Measurements from ENCODE around the gene DERL3. TPM values are rescaled to one million over a fixed set of nuclear protein-coding genes. Genes with fewer than 3 reads are reported as not detected.
"Not testable (repeated sequence)": the region's sequence is repeated elsewhere in the genome, so short reads cannot be mapped to it uniquely, and the experiment has no call there.

Gene DERL3
- total RNA-seq: 1 to 10 TPM; 4.0 to 5.9 TPM

DNA sequence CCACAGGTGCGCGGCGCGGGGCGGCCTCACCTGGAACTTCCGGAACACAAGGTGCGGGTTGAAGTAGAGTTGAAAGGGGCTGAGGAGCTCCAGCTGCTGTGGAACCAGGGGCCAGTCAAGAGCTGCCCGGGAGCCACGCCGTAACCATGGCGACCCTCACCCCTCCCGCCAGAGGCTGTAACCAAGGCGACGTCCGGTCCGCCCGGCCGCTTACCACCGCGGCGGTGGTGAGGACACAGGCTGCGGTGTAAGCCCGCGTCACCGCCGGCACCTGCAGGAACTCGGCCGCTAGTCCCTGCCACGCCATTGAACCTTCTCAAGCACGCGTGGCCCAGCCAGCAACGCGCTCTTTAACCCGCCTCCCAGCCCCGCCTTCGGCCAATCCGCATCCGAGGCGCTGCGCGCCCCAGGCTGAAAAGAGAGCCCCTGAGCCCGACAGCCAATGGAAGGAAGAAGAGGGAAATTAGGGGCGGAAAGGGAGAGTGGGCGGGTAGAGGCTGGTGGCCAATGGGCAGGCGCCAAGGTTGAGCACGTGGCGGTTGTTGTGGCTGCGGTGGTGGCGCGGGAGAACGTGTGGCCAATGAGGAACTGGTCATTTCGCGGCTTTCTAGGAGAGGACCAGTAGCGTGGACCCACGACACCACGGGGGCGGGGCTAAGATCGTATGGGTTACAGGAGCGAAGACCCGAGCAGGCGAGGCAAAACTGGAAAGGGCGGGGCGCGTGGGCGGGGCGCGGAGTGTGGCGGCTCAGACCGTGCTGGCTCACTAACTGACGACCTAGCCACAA lies at the start of gene DERL3:
DERL3 (minus strand) TSS at position 326 of the 788 bp plus-strand sequence; CDS start at position 307, 19 bp downstream.
- H3K27ac Mint-ChIP-seq: peak within 1 kb of the TSS; percentile 87
- H3K4me1 Mint-ChIP-seq: peaks cover 17% of the 10 kb centered on the region
- no peaks in the 10 kb centered on the region for H3K9me3 Mint-ChIP-seq
- peaks cover 11% of the 10 kb centered on the region for H3K27me3 Mint-ChIP-seq
- DNase-seq: peak; percentile 95
- peaks cover 2% of the 10 kb centered on the region for H3K36me3 Mint-ChIP-seq
- H3K4me3 Mint-ChIP-seq: peak within 1 kb of the TSS; percentile 90

DNA sequence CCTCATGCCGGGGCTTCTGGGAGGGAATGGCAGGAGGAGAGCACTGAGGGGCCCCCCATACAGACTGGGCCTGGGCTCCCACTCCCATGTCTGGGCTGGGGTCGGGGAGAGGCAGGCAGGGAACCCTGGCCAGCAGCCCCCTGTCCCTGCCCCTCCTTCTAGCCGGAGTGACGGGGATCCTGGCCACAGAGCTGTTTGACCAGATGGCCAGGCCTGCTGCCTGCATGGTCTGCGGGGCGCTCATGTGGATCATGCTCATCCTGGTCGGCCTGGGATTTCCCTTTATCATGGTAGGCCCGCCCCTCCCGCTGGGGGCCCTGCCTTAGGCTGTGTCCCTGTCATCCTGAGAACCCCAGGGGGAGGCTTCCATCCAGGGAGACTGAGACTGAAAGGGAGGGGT lies 45.3 kb upstream of the DERL3 start:
- H3K36me3 Mint-ChIP-seq: no peaks in the 10 kb centered on the region

DNA sequence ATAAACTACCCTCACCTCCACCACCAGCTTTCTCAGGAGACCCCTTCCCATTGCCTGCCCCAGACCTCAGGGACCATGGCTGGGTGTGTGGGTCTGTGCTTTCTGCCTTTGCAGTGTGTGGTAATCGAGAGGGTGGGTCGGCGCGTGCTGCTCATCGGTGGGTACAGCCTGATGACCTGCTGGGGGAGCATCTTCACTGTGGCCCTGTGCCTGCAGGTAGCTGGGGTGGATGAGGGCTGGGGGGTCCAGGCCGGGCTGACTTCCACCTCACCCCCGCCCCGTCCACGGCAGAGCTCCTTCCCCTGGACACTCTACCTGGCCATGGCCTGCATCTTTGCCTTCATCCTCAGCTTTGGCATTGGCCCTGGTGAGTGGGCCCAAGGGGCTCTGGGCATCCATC lies 44.9 kb upstream of the DERL3 start:
- H3K27me3 Mint-ChIP-seq: no peaks in the 10 kb centered on the region
- no peak overlapping the region for H3K27ac Mint-ChIP-seq
- no peak overlapping the region for H3K4me3 Mint-ChIP-seq
- no peak for DNase-seq
- H3K9me3 Mint-ChIP-seq: no peaks in the 10 kb centered on the region
- no peaks in the 10 kb centered on the region for H3K4me1 Mint-ChIP-seq
- H3K36me3 Mint-ChIP-seq: no peaks in the 10 kb centered on the region

More for the DNA sequence above, 45.3 kb upstream of the DERL3 start:
- Mint-ChIP-seq H3K27me3 (no peaks in the 10 kb centered on the region), H3K9me3 (no peaks in the 10 kb centered on the region), H3K4me3 (no peak overlapping the region), H3K4me1 (no peaks in the 10 kb centered on the region), H3K27ac (no peak overlapping the region)
- DNase-seq: no peak

DNA sequence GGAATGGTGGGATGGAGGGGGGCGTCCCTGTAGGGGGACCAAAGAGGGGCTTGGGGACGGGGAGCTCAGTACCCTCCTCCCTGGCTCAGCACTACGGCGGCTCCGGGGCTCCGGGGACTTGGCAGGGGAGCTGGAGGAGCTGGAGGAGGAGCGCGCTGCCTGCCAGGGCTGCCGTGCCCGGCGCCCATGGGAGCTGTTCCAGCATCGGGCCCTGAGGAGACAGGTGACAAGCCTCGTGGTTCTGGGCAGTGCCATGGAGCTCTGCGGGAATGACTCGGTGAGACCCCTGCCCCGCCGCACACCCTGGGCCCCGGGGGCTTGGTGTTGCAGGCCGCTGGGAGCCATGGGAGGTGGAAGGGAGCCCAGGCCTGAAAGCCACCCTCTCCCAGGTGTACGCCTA lies 43.6 kb upstream of the DERL3 start:
- no peak for DNase-seq
- Mint-ChIP-seq H3K9me3 (no peaks in the 10 kb centered on the region), H3K36me3 (no peaks in the 10 kb centered on the region), H3K27me3 (no peaks in the 10 kb centered on the region), H3K4me1 (no peaks in the 10 kb centered on the region), H3K4me3 (no peak overlapping the region), H3K27ac (no peak overlapping the region)

DNA sequence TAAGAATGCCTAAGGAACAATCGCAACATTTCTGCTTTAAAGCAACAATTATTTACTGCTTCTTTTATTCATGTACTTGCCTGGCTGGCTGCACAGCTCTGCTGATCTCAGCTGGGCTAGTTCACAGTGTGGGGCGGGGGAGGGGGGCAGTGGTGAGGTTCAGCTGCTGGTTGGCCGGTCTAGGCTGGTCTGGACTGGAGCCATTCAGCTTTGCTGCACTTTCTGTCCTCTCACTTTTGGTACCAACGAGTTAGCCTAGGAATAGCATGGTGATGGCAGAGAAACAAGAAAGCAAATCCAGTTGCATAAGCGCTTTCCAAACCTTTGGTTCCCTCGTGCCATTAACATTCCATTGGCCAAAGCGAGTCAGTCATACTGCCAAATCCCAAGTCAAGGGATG lies 39.4 kb upstream of the DERL3 start:
- no peak for DNase-seq
- H3K4me1 Mint-ChIP-seq: no peaks in the 10 kb centered on the region
- H3K9me3 Mint-ChIP-seq: no peaks in the 10 kb centered on the region
- H3K4me3 Mint-ChIP-seq: no peak overlapping the region
- H3K27ac Mint-ChIP-seq: no peak overlapping the region
- no peaks in the 10 kb centered on the region for H3K27me3 Mint-ChIP-seq
- no peaks in the 10 kb centered on the region for H3K36me3 Mint-ChIP-seq

DNA sequence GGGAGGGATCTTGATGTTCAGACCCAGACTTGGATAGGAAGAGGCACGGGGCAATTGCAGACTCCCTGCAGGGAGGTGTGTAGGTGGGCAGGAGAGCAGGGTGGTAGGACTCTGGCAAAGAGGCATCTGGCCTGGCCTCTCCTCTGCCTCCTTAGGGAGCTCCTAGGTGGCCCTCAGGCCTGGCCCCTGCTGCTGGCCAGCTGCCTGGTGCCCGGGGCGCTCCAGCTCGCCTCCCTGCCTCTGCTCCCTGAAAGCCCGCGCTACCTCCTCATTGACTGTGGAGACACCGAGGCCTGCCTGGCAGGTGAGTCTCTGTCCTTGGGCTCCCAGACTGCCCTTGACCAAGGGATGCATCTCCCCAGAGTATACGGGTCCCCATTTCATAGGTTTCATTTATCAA lies 38.8 kb upstream of the DERL3 start:
- Mint-ChIP-seq H3K27ac (no peak overlapping the region), H3K9me3 (no peaks in the 10 kb centered on the region), H3K27me3 (no peaks in the 10 kb centered on the region), H3K4me3 (no peak overlapping the region), H3K36me3 (no peaks in the 10 kb centered on the region), H3K4me1 (no peaks in the 10 kb centered on the region)
- no peak for DNase-seq

DNA sequence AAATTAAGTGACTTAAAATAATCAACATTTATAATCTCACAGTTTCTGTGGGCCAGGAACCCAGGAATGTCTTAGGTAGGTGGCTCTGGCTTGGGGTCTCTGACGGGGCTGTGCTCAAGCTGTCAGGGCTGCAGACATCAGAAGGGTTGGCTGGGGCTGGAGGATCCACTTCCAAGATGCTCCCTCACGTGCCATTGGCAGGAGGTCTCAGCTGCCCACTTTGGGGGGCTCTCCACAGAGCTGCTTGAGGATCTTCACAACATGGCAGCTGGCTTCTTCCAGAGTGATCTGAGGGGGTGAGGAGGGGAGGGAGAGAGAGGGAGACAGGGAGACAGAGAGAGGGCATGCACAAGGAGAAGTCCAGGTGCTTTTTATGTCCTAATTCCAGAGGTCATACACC lies 37.0 kb upstream of the DERL3 start:
- no peak for DNase-seq
- no peak overlapping the region for H3K27ac Mint-ChIP-seq

DNA sequence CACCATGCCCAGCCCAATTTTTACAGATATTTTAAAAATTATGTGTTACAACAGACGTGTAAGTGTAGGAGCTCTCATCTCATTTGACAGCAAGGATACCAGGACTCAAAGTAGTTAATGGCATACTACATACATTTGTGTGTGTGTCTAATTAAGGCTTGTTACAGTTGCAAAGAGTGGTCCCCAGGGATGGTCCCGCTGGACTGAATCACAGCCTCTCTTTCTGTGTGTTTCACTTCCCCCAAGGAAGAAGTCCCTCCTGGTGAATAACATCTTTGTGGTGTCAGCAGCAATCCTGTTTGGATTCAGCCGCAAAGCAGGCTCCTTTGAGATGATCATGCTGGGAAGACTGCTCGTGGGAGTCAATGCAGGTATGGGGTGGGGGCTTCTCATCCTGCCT lies 36.1 kb upstream of the DERL3 start:
- H3K36me3 Mint-ChIP-seq: peaks cover 1% of the 10 kb centered on the region
- DNase-seq: no peak
- no peaks in the 10 kb centered on the region for H3K27me3 Mint-ChIP-seq
- no peak overlapping the region for H3K4me3 Mint-ChIP-seq
- no peaks in the 10 kb centered on the region for H3K9me3 Mint-ChIP-seq
- H3K4me1 Mint-ChIP-seq: no peaks in the 10 kb centered on the region
- H3K27ac Mint-ChIP-seq: no peak overlapping the region

More for the DNA sequence above, 37.0 kb upstream of the DERL3 start:
- H3K27me3 Mint-ChIP-seq: no peaks in the 10 kb centered on the region
- no peak overlapping the region for H3K4me3 Mint-ChIP-seq
- H3K36me3 Mint-ChIP-seq: no peaks in the 10 kb centered on the region
- no peaks in the 10 kb centered on the region for H3K4me1 Mint-ChIP-seq
- H3K9me3 Mint-ChIP-seq: no peaks in the 10 kb centered on the region

DNA sequence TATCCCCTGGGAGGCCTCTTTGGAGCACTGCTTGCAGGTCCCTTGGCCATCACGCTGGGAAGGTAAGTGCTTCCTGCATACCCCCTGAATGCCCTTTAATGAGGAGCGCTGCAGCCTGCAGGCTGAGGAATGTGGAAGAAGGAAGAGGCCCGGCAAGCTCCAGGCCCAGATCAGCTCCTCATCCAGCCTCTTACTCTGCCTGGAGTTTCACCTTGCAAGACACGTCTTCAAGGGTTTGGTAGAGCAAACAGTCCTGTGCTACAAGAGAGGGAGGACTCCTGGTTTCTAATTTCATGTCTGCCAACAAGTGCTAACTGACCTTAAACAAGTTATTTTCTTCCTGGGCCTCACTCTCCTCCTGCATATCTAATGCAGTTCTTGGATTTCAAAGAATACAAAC lies 29.8 kb upstream of the DERL3 start:
- Mint-ChIP-seq H3K27ac (no peak overlapping the region), H3K27me3 (no peaks in the 10 kb centered on the region), H3K4me1 (no peaks in the 10 kb centered on the region), H3K9me3 (no peaks in the 10 kb centered on the region), H3K4me3 (no peak overlapping the region), H3K36me3 (peaks cover 3% of the 10 kb centered on the region)
- no peak for DNase-seq

DNA sequence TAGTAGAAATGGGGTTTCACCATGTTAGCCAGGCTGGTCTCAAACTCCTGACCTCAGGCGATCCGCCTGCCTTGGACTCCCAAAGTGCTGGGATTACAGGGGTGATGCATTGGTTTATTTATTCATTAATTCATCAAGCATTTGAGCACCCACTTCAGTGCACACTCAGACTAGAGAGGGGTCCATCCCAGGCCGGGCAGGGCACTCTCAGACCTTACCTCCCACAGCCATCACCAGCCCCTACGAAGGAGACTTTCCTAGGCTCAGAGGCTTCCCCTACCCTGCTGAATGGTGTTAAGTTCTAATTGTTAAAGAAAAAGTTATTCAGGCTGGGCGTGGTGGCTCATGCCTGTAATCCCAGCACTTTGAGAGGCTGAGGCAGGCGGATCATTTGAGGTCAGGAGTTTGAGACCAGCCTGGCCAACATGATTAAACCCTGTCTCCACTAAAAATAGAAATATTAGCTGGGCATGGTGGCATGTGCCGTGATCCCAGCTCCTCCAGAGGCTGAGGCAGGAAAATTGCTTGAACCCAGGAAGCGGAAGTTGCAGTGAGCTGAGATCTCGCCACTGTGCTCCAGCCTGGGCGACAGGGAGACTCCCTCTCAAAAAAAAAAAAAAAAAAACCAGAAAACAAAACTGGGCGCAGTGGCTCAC lies 25.8 kb upstream of the DERL3 start:
- not testable (repeated sequence) for H3K4me3 Mint-ChIP-seq, H3K4me1 Mint-ChIP-seq, DNase-seq, H3K36me3 Mint-ChIP-seq, H3K9me3 Mint-ChIP-seq, H3K27ac Mint-ChIP-seq, H3K27me3 Mint-ChIP-seq

DNA sequence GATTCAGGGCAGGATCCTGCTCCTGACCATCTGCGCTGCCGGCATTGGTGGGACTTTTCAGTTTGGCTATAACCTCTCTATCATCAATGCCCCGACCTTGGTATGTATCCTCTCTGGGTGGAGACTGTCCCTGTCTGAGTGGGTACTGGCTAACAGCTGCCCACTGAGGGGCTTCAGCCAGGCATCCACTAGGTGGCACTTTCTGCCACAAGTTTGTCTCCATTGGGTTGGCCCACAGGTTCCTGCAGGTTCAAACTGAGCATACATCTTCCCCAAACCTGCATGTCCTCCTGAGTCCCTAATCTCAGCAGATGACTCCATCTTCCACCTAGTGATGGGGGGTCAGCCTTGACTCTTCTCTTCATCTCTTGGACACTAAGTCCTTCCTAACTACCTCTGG lies 23.3 kb upstream of the DERL3 start:
- Mint-ChIP-seq H3K27me3 (no peaks in the 10 kb centered on the region), H3K4me1 (peaks cover 7% of the 10 kb centered on the region), H3K36me3 (no peaks in the 10 kb centered on the region), H3K9me3 (no peaks in the 10 kb centered on the region), H3K27ac (no peak overlapping the region), H3K4me3 (no peak overlapping the region)
- peak; percentile 27 for DNase-seq

DNA sequence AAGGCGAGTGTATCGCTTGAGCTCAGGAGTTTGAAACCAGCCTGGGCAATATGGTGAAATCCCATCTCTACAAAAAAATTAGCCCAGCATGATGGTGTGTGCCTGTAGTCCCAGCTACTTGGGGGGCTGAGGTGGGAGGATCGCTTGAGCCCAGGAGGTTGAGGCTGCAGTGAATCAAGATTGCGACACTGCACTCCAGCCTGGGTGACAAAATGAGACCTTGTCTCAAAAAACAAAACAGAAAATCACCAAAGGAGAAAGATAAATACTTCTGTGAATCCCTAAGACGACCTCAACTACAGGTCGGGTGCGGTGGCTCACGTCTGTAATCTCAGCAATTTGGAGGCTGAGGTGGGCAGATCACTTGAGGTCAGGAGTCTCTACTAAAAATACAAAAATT lies 21.4 kb upstream of the DERL3 start:
- not testable (repeated sequence) for H3K4me3 Mint-ChIP-seq, H3K27me3 Mint-ChIP-seq, H3K36me3 Mint-ChIP-seq, H3K27ac Mint-ChIP-seq, DNase-seq, H3K9me3 Mint-ChIP-seq
- H3K4me1 Mint-ChIP-seq: peaks cover 13% of the 10 kb centered on the region

DNA sequence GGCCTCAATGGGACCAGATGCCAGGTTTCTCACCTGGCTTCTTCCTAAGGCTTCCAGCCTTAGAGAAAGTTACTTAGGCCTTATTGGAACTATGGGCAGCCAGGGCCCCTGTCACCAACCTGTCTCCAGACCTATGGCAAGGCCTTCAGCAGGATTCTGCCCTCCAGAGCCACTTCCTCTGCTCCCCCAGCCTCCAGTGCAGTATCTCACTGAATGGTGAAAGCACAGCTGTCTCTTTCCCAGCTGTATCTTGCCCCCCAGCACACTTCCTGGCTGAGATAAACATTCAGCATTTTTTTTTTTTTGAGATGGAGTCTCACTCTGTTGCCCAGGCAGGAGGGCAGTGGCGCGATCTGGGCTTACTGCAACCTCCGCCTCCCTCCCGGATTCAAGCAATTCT lies 20.4 kb upstream of the DERL3 start:
- Mint-ChIP-seq H3K36me3 (no peaks in the 10 kb centered on the region), H3K4me1 (peaks cover 13% of the 10 kb centered on the region), H3K4me3 (no peak overlapping the region), H3K27ac (no peak overlapping the region), H3K27me3 (peaks cover 4% of the 10 kb centered on the region), H3K9me3 (no peaks in the 10 kb centered on the region)
- no peak for DNase-seq

DNA sequence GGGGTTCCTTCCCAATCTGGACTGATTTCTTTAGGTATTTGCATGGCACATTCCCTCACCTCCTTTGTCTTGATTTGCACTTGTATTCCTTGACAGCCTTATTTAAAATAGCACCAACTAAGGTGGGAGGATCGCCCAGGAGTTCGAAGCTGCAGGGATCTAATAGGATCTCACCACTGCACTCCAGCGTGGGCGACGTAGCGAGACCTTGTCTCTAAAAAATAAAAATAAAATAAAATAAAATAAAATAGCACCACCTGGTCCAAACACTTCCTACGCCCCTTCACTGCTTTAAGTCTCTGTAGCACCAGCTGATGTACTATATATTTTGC lies 19.6 kb upstream of the DERL3 start:
- peak overlapping the region; percentile 84 for H3K4me3 Mint-ChIP-seq
- H3K27ac Mint-ChIP-seq: peak overlapping the region; percentile 77
- H3K36me3 Mint-ChIP-seq: no peaks in the 10 kb centered on the region

DNA sequence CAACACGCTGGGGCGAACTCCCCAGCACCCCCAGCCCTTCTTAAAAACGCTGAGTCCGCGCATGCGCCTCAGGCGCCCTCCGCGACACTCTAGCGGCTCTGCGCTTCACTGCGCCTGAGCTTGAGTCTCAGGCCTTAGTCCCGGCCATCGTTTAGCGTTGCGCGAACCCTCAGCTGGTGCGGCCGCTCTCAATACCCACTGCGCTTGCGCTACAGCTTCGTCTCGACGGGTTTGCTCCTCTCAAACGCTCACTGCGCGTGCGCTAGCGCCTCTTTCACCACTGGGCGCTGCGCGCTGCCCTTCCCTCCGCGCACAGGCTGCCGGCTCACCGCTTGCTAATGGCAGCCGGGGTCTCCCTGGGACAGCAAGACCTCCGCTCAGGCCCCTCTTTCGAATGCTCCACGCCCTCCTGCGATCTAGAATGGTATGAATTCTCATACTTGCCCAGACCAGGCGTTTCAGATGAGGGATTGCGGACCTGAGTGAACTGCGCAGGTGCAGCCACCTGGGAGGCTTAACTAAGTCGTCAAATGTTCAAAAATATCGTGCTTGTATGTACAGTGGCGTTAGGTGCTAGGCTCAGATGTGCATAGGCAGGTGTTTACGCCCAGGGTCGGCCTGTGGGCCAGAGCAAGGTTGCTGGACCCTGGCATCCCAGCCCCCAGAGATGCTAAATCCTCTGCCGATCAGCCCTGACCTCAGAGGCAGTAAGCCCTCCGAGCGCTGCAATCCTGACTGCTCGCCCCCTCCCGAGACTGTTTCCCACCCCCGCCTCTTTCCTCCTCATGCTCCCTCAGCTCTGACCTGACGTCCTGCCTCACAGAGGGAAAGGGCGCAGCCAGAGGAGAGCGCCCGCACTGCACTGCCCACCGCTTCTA lies 19.0 kb upstream of the DERL3 start, which contains the start of gene SLC2A11:
SLC2A11 (plus strand) TSS at position 270 of the 878 bp plus-strand sequence; CDS start at position 395, 125 bp downstream.
- peaks cover 13% of the 10 kb centered on the region for H3K4me1 Mint-ChIP-seq
- peaks cover 4% of the 10 kb centered on the region for H3K27me3 Mint-ChIP-seq

More for the DNA sequence above, 19.6 kb upstream of the DERL3 start:
- peaks cover 13% of the 10 kb centered on the region for H3K4me1 Mint-ChIP-seq
- no peaks in the 10 kb centered on the region for H3K9me3 Mint-ChIP-seq
- peaks cover 4% of the 10 kb centered on the region for H3K27me3 Mint-ChIP-seq
- no peak for DNase-seq

More for the DNA sequence above, 19.0 kb upstream of the DERL3 start, which contains the start of gene SLC2A11:
- no peaks in the 10 kb centered on the region for H3K9me3 Mint-ChIP-seq
- DNase-seq: peak; percentile 96
- H3K4me3 Mint-ChIP-seq: peak within 1 kb of the TSS; percentile 84
- peak within 1 kb of the TSS; percentile 77 for H3K27ac Mint-ChIP-seq
- no peaks in the 10 kb centered on the region for H3K36me3 Mint-ChIP-seq

All from activated naive CD8-positive, alpha-beta T cell treated with anti-CD3 and anti-CD28 coated beads for 36 hours (primary cell).